ENCODE results near the gene ZDHHC6. TPM values are rescaled to one million over a fixed set of nuclear protein-coding genes. Genes with fewer than 3 reads are reported as not detected.

The ZDHHC6 gene, protein sequence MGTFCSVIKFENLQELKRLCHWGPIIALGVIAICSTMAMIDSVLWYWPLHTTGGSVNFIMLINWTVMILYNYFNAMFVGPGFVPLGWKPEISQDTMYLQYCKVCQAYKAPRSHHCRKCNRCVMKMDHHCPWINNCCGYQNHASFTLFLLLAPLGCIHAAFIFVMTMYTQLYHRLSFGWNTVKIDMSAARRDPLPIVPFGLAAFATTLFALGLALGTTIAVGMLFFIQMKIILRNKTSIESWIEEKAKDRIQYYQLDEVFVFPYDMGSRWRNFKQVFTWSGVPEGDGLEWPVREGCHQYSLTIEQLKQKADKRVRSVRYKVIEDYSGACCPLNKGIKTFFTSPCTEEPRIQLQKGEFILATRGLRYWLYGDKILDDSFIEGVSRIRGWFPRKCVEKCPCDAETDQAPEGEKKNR
- 10 to 100 TPM; 41.2 to 44.0 TPM for total RNA-seq

GRCh38 chr10:112446855-112447619, at the start of gene ZDHHC6, which contains the start of gene VTI1A:
TSS of gene ZDHHC6 (minus strand) at chr10:112446914. CDS start at chr10:112445436, 1,478 bp downstream.
TSS of gene VTI1A (plus strand) at chr10:112447215. CDS start at chr10:112447374, 159 bp downstream.

Other genes starting within 250 kb of the ZDHHC6 start
- gene TECTB, start 163.5 kb downstream of the ZDHHC6 start, total RNA-seq = not detected
- 10 to 100 TPM; 51.6 to 56.5 TPM for gene ACSL5, start 72.8 kb downstream of the ZDHHC6 start, total RNA-seq
- 10 to 100 TPM; 33.9 to 34.7 TPM for gene VTI1A, start 301 bp upstream of the ZDHHC6 start, total RNA-seq